ENCODE results near the gene SPACDR.
"Not testable (repeated sequence)": the region's sequence is repeated elsewhere in the genome, so short reads cannot be mapped to it uniquely, and the experiment has no call there.

SPACDR gene

DNA sequence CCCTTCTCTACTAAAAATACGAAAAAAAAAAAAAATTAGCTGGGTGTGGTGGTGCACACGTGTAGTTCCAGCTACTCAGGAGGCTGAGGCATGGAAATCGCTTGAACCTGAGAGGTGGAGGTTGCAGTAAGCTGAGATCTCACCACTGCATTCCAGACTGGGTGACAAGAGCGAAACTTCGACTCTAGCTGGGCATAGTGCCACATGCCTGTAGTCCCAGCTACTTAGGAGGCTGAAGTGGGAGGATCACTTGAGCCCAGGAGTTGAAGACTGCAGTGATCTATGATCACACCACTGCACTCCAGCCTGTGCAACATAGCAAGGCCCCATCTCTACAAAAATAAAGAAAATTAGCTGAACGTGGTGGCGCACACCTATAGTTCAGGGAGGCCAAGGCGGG, 1.2 kb upstream of the SPACDR start:
- FAIRE-seq = no peak

DNA sequence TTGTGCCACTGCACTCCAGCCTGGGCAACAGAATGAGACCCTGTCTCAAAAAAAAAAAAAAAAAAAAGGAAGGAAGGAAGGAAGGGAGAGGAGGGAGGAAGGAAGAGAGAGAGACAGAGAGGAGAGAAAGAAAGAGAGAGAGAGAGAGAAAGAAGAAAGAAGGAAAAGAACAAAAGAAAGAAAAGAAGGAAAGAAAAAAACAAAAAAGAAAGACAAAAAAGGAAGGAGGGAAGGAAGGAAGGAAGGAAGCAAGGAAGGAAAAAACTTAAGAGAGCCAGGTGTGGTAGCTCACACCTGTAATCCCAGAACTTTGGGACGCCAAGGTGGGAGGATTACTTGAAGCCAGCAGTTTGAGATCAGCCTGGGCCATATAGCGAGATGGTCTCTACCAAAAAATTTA, 731 bp upstream of the SPACDR start:
- no peak for FAIRE-seq

DNA sequence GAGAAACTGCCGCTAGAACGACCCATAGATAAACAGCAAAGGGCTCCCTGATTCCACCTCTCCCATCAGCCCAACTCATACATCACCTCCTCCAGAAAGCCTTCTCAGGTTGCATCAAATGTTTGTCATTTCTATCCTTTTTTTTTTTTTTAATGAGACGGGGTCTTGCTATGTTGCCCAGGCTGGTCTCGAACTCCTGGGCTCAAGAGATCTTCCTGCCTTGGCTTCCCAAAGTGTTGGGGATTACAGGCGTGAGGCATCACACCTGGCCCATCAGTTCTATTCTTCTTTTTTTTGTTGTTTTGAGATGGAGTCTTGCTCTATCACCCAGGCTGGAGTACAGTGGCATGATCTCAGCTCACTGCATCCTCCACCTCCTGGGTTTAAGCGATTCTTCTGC, 7.0 kb downstream of the SPACDR start:
- FAIRE-seq = no peak

DNA sequence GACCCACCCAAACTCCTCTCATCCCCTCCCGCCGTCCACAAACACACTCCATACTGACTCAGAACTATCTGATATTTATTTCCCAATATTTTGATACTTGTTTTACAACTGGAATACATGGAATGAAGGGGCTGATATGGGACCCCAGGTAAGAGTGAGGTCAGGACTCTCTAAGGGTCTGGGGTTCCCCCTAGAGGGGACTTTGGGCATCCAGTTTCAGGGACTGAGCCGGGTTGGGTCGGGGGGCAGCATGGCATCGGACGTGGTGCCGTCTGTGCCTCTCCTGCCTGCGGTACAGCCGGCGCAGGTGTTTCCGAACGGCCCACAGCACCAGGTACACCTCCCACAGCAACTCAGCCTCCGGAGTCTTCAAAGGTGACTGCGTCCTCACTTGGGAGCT, 7.5 kb downstream of the SPACDR start:
- FAIRE-seq = no peak

DNA sequence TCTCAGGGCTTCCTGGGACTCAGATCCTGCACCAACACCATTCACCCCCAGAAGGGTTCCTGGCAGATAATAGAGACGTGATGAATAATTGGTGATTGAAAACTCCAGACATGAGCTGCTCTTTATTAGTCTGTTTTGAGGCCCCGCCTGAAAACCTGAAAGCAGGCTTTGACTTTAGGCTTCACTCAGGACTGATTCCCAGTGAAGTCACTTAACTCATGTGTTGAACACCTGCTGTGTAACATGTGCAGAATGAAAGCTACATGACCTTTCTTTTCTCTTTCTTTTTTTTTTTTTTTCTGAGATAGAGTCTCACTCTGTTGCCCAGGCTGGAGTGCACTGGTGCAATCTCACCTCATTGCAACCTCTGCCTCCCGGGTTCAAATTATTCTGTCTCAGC, 8.9 kb downstream of the SPACDR start:
- FAIRE-seq = no peak

DNA sequence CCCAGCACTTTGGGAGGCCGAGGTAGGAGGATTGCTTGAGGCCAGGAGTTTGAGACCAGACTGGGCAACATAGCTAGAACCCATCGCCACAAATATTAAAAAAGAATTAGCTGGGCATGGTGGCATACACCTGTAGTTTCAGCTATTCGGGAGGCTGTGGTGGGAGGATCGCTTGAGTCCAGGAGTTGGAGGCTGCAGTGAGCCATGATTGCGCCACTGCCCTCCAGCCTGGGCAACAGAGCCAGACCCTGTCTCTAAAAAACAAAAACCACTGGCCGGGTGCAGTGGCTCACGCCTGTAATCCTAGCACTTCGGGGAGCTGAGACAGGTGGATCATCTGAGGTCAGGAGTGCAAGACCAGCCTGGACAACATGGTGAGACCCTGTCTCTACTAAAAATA, 10.2 kb downstream of the SPACDR start:
- FAIRE-seq = not testable (repeated sequence)

DNA sequence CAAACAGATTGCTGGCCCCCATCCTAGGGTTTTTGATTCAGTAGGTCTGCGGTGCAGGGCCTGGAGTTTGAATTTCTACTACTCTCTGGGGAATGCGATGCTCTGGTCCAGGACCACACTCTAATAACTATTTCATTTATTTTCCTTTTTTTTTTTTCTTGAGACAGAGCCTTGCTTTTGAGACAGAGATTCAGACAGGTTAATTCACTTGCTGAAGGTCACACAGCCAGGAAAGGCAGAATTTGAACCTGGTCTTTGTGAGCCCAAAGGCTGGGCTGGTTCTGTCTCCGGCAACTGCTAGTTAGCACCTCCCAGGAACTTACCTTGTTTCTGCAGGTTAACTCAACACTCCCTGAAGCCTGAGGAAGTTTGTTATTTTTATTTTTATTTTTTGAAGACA, 11.5 kb downstream of the SPACDR start:
- FAIRE-seq = no peak

DNA sequence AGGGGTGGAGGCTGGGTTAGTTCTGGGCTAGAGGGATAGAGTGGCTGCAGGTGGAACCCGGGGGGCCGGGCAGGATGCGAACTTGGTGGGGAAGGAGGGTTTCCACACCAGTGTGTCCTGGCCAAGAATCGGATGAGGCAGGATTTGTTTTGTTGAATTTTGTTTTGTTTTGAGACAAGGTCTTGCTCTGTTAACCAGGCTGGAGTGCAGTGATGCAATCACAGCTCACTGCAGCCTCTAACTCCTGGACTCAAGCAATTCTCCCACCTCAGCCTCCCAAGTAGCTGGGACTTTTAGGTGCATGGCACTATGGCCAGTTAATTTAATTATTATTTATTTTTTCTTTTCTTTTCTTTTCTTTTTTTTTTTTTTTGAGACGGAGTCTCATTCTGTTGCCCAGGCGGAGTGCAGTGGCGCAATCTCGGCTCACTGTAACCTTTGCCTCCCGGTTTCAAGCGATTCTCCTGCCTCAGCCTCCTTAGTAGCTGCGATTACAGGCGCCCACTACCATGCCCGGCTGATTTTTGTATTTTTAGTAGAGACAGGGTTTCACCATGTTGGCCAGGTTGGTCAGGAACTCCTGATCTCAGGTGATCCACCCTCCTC, 14.8 kb downstream of the SPACDR start:
- FAIRE-seq = no peak

DNA sequence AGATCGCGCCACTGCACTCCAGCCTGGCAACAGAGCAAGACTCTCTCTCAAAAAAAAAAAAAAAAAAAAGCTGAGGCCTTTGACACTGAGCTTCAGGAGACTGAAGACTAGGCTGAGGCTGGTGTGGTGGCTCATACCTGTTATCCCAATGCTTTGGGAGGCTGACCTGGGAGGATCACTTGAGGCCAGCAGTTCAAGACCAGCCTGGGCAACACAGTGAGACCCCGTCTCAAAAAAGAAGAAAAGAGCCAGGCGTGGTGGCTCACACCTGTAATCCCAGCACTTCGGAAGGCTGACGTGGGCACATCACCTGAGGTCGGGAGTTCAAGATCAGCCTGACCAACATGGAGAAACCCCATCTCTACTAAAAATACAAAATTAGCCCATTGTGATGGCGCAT, 16.7 kb downstream of the SPACDR start:
- FAIRE-seq = not testable (repeated sequence)

DNA sequence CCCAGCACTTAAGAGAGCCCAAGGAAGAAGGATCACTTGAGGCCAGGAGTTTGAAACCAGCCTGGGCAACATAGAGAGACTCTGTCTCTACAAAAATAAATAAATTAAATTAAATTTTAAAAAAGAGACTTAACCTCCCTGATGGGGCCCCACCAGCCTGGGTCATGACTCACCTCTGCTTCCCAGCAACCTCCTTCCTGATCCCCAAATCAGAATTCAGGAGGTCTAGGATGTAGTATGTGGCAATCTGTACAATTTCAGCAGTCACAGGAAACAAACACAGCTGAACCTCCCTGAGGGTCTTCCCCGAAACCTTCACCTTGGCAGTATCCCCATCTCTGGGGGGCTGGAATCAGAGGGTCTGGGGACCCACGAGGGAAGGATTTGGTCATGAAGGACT, 18.0 kb downstream of the SPACDR start:
- FAIRE-seq = no peak

DNA sequence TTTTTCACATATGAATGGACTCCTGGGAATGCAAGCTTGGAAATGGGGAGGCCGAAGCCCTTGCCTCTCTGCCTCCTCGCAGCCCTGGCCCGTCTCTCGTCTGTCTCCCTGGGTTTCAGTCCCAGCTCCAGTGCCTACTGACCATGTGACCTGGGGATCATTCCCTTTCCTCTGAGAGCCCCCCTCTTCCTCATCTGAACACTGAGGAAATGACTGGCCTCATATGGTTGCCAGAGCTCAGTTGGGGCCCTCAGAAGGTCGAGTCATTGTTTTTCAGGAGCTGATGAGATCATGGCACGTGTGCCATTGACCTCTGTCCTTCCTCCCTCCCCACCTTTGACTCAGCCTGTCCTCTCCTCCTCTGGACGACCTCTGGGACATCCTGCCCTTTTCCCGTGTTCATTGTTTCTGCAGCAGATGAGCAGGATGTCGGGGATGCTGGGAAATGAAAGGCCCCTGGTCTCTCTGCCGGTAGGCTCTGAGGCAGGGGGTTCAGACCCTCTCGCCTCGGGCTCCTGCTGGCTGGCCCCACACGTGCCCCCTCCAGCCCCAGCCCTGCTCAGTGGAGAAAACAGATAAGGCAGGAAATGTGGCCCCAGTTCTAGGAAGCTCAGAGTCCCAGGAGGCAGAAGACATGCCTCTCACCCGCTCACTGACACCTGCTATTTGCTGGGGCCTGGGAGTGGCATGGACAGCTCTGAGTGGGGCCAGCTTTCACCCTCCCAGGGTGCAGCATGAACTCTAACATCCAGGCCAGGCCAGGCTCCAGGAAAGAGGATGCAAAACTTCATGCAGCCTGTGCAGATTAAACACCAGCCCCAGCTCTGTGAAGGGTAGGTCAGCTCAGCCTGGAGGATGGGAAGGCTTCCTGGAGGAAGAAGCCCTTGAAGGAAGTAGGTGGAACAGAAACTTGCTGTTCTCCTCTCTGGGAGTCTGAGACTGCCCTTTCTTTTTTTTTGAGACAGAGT, 19.5 kb downstream of the SPACDR start:
- no peak for FAIRE-seq

DNA sequence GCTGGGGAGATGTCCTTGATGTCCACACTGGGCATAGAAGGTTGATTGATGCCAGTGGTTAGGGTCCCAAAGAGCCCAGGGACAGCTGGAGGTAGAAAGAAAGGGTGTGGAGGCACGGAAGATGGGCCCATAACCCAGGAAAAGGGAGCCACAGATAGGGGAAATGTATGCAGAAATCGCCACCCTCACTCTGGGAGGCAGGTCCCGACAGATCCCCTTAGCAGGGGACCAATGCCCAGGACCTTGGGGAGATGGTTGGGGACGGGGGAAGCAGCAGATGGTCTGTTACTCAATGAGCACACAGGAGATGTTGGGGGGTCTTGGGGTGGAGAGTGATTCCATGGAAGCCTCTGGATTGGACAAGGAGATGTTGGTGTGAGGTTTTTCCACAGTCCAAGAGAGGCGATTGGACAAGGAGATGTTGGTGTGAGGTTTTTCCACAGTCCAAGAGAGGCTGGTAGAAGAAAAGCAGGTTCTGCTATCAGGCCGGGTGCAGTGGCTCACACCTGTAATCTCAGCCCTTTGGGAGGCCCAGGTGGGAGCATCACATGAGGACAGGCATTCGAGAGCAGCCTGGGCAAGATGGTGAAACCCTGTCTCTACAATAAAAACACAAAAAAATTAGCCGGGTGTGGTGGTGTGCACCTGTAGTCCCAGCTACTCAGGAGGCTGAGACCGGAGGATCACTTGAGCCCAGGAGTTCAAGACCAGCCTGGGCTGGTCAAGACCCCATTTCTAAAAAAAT, 20.8 kb downstream of the SPACDR start:
- FAIRE-seq = no peak

DNA sequence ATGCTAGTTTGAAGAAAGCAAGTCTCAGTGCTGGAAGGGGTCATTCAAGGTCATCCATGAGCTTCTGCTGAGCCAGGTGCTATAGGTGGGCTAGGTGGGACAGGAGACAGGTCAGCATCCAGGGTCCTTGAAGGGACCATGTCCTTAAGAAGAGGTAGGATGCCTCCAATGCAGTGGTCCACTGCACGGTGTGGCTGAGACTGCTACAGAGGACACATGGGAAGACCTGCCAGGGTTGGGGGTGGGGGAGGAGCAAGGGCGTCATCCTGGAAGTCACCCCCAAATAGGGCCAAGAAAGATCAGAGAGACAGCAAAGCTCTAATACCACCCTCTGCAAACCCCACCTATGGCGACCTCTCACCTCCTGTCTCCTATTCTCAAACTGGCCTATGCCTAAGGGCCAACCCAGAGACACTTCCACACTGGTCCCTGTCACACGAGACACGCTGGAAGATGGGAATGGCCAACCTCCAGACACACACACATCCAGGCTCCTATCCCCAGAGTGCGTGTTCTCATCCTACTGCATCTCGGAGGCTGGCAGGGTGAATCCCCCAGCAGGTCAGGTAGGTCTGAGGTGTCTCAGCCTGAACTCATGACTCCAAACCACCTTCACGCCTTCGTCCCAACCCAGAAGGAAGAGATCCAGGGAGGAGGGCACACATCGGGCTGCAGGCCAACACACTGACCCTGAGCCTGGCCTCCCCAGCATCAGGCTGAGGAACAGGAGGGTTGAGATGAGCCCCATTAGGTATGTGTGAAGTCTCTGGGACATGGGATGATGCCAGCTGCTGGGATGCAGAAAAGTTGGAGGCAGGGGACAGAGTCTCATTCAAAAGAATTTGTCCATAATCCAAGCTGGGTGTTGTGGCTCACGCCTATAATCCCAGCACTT, 22.2 kb downstream of the SPACDR start:
- no peak for FAIRE-seq

DNA sequence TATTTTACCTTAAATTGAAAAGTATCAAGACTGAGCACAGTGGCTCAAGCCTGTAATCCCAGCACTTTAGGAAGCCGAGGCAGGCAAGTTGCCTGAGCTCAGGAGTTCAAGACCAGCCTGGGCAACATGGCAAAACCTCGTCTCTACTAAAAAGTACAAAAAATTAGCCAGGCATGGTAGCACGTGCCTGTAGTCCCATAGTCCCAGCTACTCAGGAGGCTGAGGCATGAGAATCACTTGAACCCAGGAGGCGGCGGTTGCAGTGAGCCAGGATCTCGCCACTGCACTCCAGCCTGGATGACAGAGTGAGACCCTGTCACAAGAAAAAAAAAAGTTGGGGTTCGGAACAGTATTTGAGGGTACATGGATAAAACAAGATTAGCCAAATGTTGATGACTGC, 24.8 kb downstream of the SPACDR start:
- not testable (repeated sequence) for FAIRE-seq

DNA sequence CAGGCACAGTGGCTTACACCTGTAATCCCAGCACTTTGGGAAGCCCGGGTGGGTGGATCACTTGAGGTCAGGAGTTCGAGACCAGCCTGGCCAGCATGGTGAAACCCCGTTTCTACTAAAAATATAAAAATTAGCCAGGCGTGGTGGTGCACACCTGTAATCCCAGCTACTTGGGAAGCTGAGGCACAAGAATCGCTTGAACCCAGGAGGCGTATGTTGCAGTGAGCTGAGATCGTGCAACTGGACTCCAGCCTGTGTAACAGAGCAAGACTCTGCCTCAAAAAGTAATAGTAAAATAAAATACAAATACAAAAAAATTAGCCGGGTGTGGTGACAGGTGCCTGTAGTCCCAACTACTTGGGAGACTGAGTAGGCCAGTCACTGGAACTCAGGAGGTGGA, 25.3 kb downstream of the SPACDR start:
- FAIRE-seq = not testable (repeated sequence)

DNA sequence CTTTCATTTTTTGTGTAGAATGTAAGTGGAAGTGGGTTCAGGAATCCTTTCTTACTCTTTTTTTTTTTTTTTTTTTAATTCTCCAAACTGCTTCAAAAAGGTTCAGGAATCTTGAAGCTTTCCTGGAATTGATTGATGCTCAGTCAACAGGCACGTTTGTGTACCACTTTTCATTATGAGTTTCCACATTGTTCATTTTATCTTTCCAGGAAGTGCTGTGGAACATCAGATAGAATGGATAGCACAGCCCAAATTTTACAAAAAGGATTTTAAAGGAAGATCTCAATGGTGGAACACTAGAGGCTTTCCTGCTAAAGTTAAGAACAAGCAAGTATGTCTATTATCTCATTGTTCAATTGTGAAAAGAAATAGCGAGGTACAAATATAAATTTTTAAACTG, 25.9 kb downstream of the SPACDR start:
- FAIRE-seq = no peak

DNA sequence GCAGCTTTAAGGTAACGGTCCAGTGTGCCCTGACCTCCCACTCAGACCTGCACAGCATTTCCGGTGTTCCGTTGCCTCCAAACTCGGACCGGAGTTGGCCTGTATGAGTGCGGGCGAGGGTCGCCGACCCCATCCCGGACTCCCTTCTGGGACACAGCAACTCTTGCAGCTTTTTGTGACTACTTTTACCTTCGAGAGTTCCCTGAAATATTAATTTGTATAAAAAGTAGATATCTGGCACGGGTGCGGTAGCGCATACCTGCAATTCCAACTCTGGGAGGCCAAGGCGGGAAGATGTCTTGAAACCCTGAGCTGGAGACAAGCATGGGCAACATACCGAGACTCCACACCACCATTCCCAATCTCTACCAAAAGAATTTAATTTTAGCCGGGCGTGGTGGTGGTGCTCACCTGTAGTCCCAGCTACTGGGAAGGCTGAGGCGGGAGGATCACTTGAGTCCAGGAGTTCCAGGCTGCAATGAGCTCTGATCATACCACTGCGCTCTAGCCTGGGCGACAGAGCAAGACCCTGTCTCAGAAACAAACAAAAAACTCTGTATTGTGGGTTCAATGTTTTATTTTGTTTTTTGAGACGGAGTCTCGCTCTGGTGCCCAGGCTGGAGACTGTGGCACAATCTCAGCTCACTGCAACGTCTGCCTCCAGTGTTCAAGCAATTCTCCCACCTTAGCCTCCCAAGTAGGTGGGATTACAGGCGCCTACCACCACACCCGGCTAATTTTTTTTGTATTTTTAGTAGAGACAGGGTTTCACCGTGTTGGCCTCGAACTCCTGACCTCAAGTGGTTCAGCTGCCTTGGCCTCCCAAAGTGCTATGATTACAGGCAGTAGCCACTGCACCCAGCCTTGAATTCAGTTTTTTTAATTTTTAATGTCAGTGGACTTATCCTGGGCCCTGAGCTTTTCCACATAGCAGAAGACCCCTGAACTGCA, 26.6 kb downstream of the SPACDR start:
- no peak for FAIRE-seq

DNA sequence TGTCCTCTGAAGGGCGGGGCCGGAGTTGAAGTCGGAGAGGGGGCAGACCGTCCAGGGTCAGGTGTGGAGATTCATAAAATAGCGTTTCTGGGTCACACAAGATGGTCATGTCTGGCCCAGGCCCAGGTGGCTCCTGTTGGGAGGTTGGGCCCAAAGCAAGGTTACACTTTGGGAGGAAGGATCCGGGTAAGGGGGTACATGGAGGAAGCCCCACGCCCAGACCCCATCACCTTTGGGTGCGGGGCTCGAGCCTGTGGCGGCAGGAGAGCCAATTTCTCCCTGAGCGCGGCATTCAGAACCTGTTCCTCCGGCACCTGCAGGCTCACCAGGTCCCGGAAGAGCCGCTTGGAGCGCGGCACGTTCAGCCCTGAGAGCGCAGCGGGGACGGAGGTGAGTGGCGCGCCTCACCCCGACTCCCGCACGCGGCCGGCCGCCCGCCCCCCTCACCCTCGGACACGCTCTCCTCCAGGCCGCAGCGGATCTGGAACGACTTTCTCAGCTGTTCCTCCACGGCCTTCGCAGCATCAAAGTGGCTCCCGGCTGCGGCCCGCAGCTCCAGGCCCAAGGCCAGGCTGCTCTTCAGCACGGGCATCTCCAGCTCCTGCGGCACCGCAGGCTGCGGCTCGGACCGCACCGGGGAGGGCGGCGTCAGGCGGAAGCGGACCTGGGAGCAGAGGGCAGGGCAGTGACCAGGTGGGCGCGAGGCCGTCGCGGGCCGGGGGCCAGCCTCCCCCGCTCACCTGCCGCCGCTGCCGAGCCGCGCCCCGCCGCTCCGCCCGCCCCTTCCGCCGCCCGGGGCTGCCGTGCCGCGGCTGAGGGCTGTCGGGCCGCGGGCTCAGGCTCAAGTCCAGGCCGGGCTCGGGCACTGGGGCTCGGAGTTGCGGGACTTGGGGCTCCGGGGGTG, 28.4 kb downstream of the SPACDR start:
- no peak for FAIRE-seq

DNA sequence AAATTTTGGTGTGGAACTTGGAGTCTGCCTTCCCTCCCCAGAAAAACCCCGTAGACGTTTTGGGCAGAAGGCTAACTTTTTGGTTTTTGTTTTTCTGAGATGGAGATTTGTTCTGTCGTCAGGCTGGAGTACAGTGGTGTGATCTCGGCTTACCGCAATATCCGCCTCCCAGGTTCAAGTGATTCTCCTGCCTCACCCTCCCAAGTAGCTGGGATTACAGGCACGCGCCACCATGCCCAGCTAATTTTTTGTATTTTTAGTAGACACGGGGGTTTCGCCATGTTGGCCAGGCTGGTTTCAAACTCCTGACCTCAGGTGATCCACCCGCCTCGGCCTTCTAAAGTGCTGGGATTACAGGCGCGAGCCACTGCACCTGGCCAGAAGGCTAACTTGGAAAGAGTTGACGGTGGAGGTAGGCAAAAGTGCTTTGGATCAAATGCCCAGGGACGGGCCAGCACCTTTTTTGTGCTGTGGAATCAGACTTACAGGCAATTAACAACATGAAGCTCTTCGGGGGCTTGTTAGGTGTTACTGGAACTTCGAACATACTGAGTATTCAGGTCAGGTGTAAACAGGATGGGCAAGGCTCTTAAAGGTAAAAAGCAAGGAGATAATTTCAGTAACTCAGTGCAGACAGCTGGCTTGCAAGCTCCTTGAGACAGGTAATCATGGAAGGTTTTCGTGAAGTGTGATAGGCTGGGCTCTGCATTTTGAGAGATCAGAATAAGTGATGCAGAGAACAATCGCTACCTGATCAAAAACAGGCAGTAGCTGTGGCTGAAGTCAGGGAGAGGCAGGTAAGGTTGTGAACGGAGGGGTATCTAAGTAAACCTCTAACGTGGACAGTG, 29.5 kb downstream of the SPACDR start:
- no peak for FAIRE-seq

Data from islet of Langerhans (tissue), 1 donor.